Measurements from ENCODE around the gene ACTL6B.

ACTL6B gene

GRCh38 chr7:100654908-100655831 lies 1.1 kb downstream of the ACTL6B start:
- DNase-seq (ENCODE audit: low read depth, low spot score) = no peak
- in situ Hi-C loops (cut with HindIII; ENCODE audit: low sequenced_read_pairs) = no loop called here
- no peak overlapping the region for H3K4me3 ChIP-seq (ENCODE audit: low read depth, low read length)
- no peak for TF ChIP-seq CTCF (IDR thresholded peaks at IDR 0.05; ENCODE audit: low read depth, low read length)

- no peak for TF ChIP-seq CTCF (IDR thresholded peaks at IDR 0.05; ENCODE audit: low read depth, low read length)
- no peak for DNase-seq (ENCODE audit: low read depth, low spot score)
Measured at GRCh38 chr7:100649826-100650565, 6.3 kb downstream of the ACTL6B start.

GRCh38 chr7:100642534-100642907 lies 13.7 kb downstream of the ACTL6B start:
- in situ Hi-C loops (cut with HindIII; ENCODE audit: low sequenced_read_pairs) = no loop called here
- no peak for TF ChIP-seq CTCF (IDR thresholded peaks at IDR 0.05; ENCODE audit: low read depth, low read length)
- no peak overlapping the region for H3K4me3 ChIP-seq (ENCODE audit: low read depth, low read length)
- no peak for DNase-seq (ENCODE audit: low read depth, low spot score)

More at GRCh38 chr7:100649826-100650565, 6.3 kb downstream of the ACTL6B start:
- H3K4me3 ChIP-seq (ENCODE audit: low read depth, low read length) = no peak overlapping the region
- in situ Hi-C loops (cut with HindIII; ENCODE audit: low sequenced_read_pairs) = no loop called here

- H3K4me3 ChIP-seq (ENCODE audit: low read depth, low read length) = no peak overlapping the region
- no peak for DNase-seq (ENCODE audit: low read depth, low spot score)
- in situ Hi-C loops (cut with HindIII; ENCODE audit: low sequenced_read_pairs) = no loop called here
- no peak for TF ChIP-seq CTCF (IDR thresholded peaks at IDR 0.05; ENCODE audit: low read depth, low read length)
Measured at GRCh38 chr7:100641860-100642533, 14.3 kb downstream of the ACTL6B start.

- in situ Hi-C loops (cut with HindIII; ENCODE audit: low sequenced_read_pairs) = no loop called here
- no peak for TF ChIP-seq CTCF (IDR thresholded peaks at IDR 0.05; ENCODE audit: low read depth, low read length)
- no peak for DNase-seq (ENCODE audit: low read depth, low spot score)
Measured at GRCh38 chr7:100641463-100641859, 14.8 kb downstream of the ACTL6B start, which contains the start of gene TFR2. TSS of gene TFR2 (minus strand) at chr7:100641552. CDS start at chr7:100641509, 43 bp downstream.

More at GRCh38 chr7:100641463-100641859, 14.8 kb downstream of the ACTL6B start, which contains the start of gene TFR2:
- no peak within 1 kb of the TSS for H3K4me3 ChIP-seq (ENCODE audit: low read depth, low read length)

All from astrocyte of the spinal cord (primary cell).